Measurements from ENCODE around the gene RBBP5. TPM values are rescaled to one million over a fixed set of nuclear protein-coding genes. Genes with fewer than 3 reads are reported as not detected.

The RBBP5 gene
- total RNA-seq, 4 donors from 2014 or later: 19.4 to 86.5 (median 41.6) TPM

GRCh38 chr1:205071801-205072200 is 50.0 kb downstream of the RBBP5 start:
- H3K27me3 ChIP-seq: no peaks in the 10 kb centered on the region
- WGBS, 2 donors: 84 to 90% methylated on average over 10 to 11 of the region's 12 CpGs
- intact Hi-C loops (cut with DNase I): no loop called here
- DNase-seq: no peak
- TF ChIP-seq POLR2A (IDR thresholded peaks at IDR 0.05) (no peak), CTCF (IDR thresholded peaks at IDR 0.05) (no peak)
- H3K4me3 ChIP-seq (replicated peaks in 1 of 3): no peak overlapping the region
- H3K27ac ChIP-seq: no peak overlapping the region
- H3K36me3 ChIP-seq: no peaks in the 10 kb centered on the region
- no peaks in the 10 kb centered on the region for H3K9me3 ChIP-seq
- H3K4me1 ChIP-seq: no peaks in the 10 kb centered on the region

DNA sequence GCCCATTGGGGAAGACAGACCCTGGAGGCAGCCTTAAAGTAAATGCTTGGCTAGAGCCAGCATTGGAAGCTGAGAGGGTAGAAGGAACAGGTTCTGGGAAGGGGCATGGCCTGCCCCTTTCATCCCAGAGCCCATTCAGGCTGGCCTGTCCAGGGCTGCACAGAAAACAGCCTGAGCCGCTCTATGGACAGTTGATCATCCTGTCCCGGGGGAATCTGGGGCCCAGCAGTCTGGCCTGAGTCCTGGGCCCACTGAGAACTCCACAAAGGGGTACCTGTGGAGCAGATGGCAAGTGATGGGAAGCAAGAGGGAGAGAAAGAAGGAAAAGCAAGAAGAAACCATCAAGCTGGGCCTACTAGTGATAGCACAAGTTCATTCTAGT is 50.8 kb downstream of the RBBP5 start:
- H3K27me3 ChIP-seq: no peaks in the 10 kb centered on the region
- no peaks in the 10 kb centered on the region for H3K4me1 ChIP-seq
- WGBS, 2 donors: 94 to 100% methylated on average over 2 of the region's 2 CpGs
- intact Hi-C loops (cut with DNase I): no loop called here
- no peak for DNase-seq
- H3K27ac ChIP-seq: no peak overlapping the region
- no peak for TF ChIP-seq CTCF (IDR thresholded peaks at IDR 0.05)
- TF ChIP-seq POLR2A (IDR thresholded peaks at IDR 0.05): no peak
- H3K36me3 ChIP-seq: no peaks in the 10 kb centered on the region
- H3K4me3 ChIP-seq (replicated peaks in 1 of 3): no peak overlapping the region
- H3K9me3 ChIP-seq: no peaks in the 10 kb centered on the region

- no peak overlapping the region for H3K4me3 ChIP-seq (replicated peaks in 1 of 3)
These were observed 52.2 kb downstream of the RBBP5 start for GRCh38 chr1:205069371-205070125.

DNA sequence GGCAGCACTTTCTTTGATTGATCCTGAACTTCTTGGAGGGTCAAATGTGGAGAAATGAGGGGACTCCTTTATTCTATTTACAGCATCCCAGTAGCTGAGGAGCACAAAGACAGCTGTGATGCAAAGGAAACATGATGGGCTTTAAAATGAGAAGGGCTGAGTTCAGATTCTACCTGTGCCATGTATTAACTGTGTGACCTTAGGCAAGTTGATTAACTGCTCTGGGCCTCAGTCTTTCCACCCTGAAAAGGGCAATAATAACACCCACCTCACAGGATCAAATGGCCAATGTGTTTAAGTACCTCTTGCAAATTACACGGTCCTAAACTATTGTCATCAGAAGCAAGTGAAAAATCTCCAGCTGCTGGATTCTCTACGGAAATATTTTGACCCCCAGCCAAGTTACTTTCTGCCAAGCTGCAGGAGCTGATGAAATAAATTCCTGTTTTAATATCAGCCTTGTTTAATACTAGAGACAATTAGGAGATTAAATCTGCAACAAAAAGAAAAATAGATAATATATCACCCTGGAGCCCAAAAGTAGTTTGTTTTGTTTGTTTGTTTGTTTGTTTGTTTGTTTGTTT is 53.2 kb downstream of the RBBP5 start:
- Histone ChIP-seq H3K4me3 (replicated peaks in 1 of 3) (no peak overlapping the region), H3K36me3 (no peaks in the 10 kb centered on the region), H3K27ac (no peak overlapping the region), H3K4me1 (no peaks in the 10 kb centered on the region), H3K27me3 (no peaks in the 10 kb centered on the region), H3K9me3 (no peaks in the 10 kb centered on the region)
- intact Hi-C loops (cut with DNase I): no loop called here
- TF ChIP-seq POLR2A (IDR thresholded peaks at IDR 0.05) (no peak), CTCF (IDR thresholded peaks at IDR 0.05) (no peak)
- WGBS, 2 donors: 13 to 16% methylated on average over 2 of the region's 2 CpGs
- DNase-seq: no peak

More at GRCh38 chr1:205069371-205070125, 52.2 kb downstream of the RBBP5 start:
- H3K4me1 ChIP-seq: no peaks in the 10 kb centered on the region
- H3K9me3 ChIP-seq: no peaks in the 10 kb centered on the region
- TF ChIP-seq POLR2A (IDR thresholded peaks at IDR 0.05): no peak
- TF ChIP-seq CTCF (IDR thresholded peaks at IDR 0.05): no peak
- H3K27ac ChIP-seq: no peak overlapping the region
- intact Hi-C loops (cut with DNase I): no loop called here
- H3K36me3 ChIP-seq: no peaks in the 10 kb centered on the region
- WGBS, 2 donors: 82 to 91% methylated on average over 26 to 35 of the region's 42 CpGs
- no peaks in the 10 kb centered on the region for H3K27me3 ChIP-seq
- no peak for DNase-seq

DNA sequence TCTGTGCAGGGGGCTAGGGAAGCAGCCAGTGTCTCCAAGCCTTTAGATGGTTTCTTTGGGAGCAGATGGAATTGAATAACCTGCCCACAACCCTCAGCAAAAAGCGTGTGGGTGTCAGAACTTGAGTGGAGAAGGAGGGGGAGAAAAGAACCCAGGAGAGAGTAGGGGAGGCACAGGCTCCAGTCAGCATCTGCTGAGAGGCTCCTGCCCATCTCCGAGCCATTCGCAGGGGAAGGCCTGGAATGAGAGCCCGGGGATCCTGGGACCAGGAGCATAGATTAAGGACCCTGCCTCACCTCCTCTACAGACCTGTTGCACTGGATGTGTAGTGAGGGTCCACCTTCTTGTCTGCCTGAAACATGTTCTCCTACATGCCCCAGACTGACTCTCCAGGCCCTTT is 53.8 kb downstream of the RBBP5 start:
- H3K27ac ChIP-seq: no peak overlapping the region
- no peaks in the 10 kb centered on the region for H3K9me3 ChIP-seq
- no peak overlapping the region for H3K4me3 ChIP-seq (replicated peaks in 1 of 3)
- no peak for TF ChIP-seq CTCF (IDR thresholded peaks at IDR 0.05)
- TF ChIP-seq POLR2A (IDR thresholded peaks at IDR 0.05): no peak
- intact Hi-C loops (cut with DNase I): no loop called here
- H3K36me3 ChIP-seq: no peaks in the 10 kb centered on the region
- 91 to 92% methylated on average over 4 of the region's 4 CpGs for WGBS, 2 donors
- H3K4me1 ChIP-seq: no peaks in the 10 kb centered on the region
- H3K27me3 ChIP-seq: no peaks in the 10 kb centered on the region
- no peak for DNase-seq
